A673 (cell line): Measurements from ENCODE around the gene TTLL11. TPM values are rescaled to one million over a fixed set of nuclear protein-coding genes. Genes with fewer than 3 reads are reported as not detected.
"Not testable (repeated sequence)": the region's sequence is repeated elsewhere in the genome, so short reads cannot be mapped to it uniquely, and the experiment has no call there.

ENCODE experiments used
- BruUV-seq: library from RNA; stranded (reverse); fragments of 400-500 nt; replicated peaks from 2 replicates; lab custom pipeline; 2021; lab: Mats Ljungman, UMichigan
- CTCF ChIA-PET: fragments of 300-600 bp; sonication (Branson Sonifier 250); formaldehyde crosslinking; loops from one replicate; lab custom pipeline; 2022; ENCODE audit warnings: antibody characterized with exemption; lab: Charles Lee
- POLR2A ChIA-PET: fragments of 300-600 bp; sonication (Branson Sonifier 250); formaldehyde crosslinking; loops from one replicate; lab custom pipeline; 2022; ENCODE audit warnings: antibody characterized with exemption; ENCODE audit not compliant: low non-redundant PET; lab: Charles Lee
- DNase-seq: peaks from one replicate; pipeline ENCODE4 v3.0.0-alpha.2; 2015; ENCODE audit warnings: low spot score
- H3K27ac ChIP-seq: fragments of 200-600 bp; sonication (generic); 2 replicates; pipeline ENCODE4 v1.5.1; 2016; ENCODE audit warnings: mixed run types, low read depth, mild to moderate bottlenecking, mixed read lengths, antibody characterized with exemption, low read length; ENCODE audit not compliant: poor library complexity, severe bottlenecking
- H3K27me3 ChIP-seq: fragments of 200-600 bp; sonication (generic); replicated peaks from 2 replicates; pipeline ENCODE4 v1.6.1; 2017; ENCODE audit warnings: mixed run types, low read depth, mild to moderate bottlenecking, mixed read lengths, antibody characterized with exemption, low read length; ENCODE audit not compliant: insufficient read depth, poor library complexity
- H3K36me3 ChIP-seq: fragments of 200-600 bp; sonication (generic); 2 replicates; pipeline ENCODE4 v1.6.1; 2016; ENCODE audit warnings: mixed run types, mild to moderate bottlenecking, mixed read lengths, antibody characterized with exemption, low read length; ENCODE audit not compliant: insufficient read depth, poor library complexity, severe bottlenecking
- H3K4me1 ChIP-seq: fragments of 200-600 bp; sonication (generic); 2 replicates; pipeline ENCODE4 v1.6.1; 2017; ENCODE audit warnings: mixed run types, mild to moderate bottlenecking, mixed read lengths, antibody characterized with exemption, low read length; ENCODE audit not compliant: insufficient read depth, poor library complexity, severe bottlenecking
- H3K4me3 ChIP-seq: fragments of 200-600 bp; sonication (generic); 2 replicates; pipeline ENCODE4 v1.5.1; 2016; ENCODE audit warnings: low read depth, mixed run types, mild to moderate bottlenecking, mixed read lengths, low read length; ENCODE audit not compliant: poor library complexity, severe bottlenecking
- H3K9me3 ChIP-seq: fragments of 200-600 bp; sonication (generic); 2 replicates; pipeline ENCODE4 v1.6.1; 2016; ENCODE audit warnings: mixed run types, low read depth, mild to moderate bottlenecking, mixed read lengths, antibody characterized with exemption, low read length; ENCODE audit not compliant: poor library complexity, severe bottlenecking
- CTCF ChIP-seq: fragments of 300-800, 200-600 bp; sonication (generic); conservative IDR thresholded peaks from 2 replicates; pipeline ENCODE4 v1.5.1; 2017; ENCODE audit warnings: low read depth, mild to moderate bottlenecking, antibody characterized with exemption, low read length, moderate library complexity, mixed read lengths
- EZH2 ChIP-seq: fragments of 200-600 bp; sonication (generic); IDR thresholded peaks from 2 replicates; pipeline ENCODE4 v1.6.1; 2017; ENCODE audit warnings: borderline replicate concordance, low read depth, mild to moderate bottlenecking, mixed read lengths, antibody characterized with exemption, low read length; ENCODE audit not compliant: poor library complexity, severe bottlenecking
- intact Hi-C: fragments of 100-400 bp; cut with micrococcal nuclease; formaldehyde crosslinking; loops from one replicate; pipeline ENCODE4 v1.10.0; 2022; ENCODE audit not compliant: unreplicated experiment
- total RNA-seq: library from RNA; stranded (reverse); gene quantifications from 2 replicates; pipeline ENCODE4 v1.2.3, GENCODE V29; 2021

The TTLL11 gene
- total RNA-seq, 1 experiment from 2014 or later, result 3.0 TPM

- TF ChIP-seq CTCF (no peak), EZH2 (no peak)
- intact Hi-C loops, result no loop called here
- no peaks in the 10 kb centered on the region for H3K27me3 ChIP-seq
- H3K27ac ChIP-seq, result no peak overlapping the region
- H3K4me3 ChIP-seq, result no peak overlapping the region
- no TSS peak for BruUV-seq
- H3K9me3 ChIP-seq, result no peaks in the 10 kb centered on the region
- ChIA-PET CTCF (no interaction called here), POLR2A (no interaction called here)
- DNase-seq, result peak; percentile 44
- no peaks in the 10 kb centered on the region for H3K4me1 ChIP-seq
- H3K36me3 ChIP-seq, result no peaks in the 10 kb centered on the region
These were observed 197.1 kb downstream of the TTLL11 start for GRCh38 chr9:121895818-121896544.

- intact Hi-C loops, result no loop called here
- Histone ChIP-seq H3K27me3 (no peaks in the 10 kb centered on the region), H3K9me3 (no peaks in the 10 kb centered on the region), H3K36me3 (no peaks in the 10 kb centered on the region), H3K4me3 (no peak overlapping the region), H3K4me1 (no peaks in the 10 kb centered on the region), H3K27ac (no peak overlapping the region)
- no peak for DNase-seq
- no TSS peak for BruUV-seq
- CTCF ChIA-PET, result no interaction called here
- TF ChIP-seq EZH2, result no peak
- no peak for TF ChIP-seq CTCF
- POLR2A ChIA-PET, result no interaction called here
These were observed 197.8 kb downstream of the TTLL11 start for GRCh38 chr9:121895358-121895757.

DNA sequence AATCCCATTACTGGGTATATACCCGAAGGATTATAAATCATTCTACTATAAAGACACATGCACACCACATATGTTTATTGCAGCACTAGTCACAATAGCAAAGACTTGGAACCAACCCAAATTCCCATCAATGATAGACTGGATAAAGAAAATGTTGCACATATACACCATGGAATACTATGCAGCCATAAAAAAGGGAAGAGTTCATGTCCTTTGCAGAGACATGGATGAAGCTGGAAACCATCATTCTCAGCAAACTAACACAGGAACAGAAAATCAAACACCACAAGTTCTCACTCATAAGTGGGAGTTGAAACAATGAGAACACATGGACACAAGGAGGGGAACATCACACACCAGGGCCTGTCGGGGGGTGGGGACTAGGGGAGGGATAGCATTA lies 198.7 kb downstream of the TTLL11 start:
- intact Hi-C loops, CTCF ChIA-PET, H3K9me3 ChIP-seq, DNase-seq, H3K4me3 ChIP-seq, BruUV-seq, H3K4me1 ChIP-seq, H3K27me3 ChIP-seq, H3K27ac ChIP-seq, POLR2A ChIA-PET, H3K36me3 ChIP-seq: not testable (repeated sequence)

- Histone ChIP-seq H3K9me3 (no peaks in the 10 kb centered on the region), H3K36me3 (no peaks in the 10 kb centered on the region), H3K27ac (no peak overlapping the region), H3K4me3 (no peak overlapping the region), H3K27me3 (no peaks in the 10 kb centered on the region), H3K4me1 (no peaks in the 10 kb centered on the region)
- DNase-seq, result no peak
- CTCF ChIA-PET, result no interaction called here
- intact Hi-C loops, result no loop called here
- TF ChIP-seq CTCF (no peak), EZH2 (no peak)
- POLR2A ChIA-PET, result no interaction called here
- BruUV-seq, result no TSS peak
These were observed 199.3 kb downstream of the TTLL11 start for GRCh38 chr9:121893786-121894185.
